MM.1S (cell line): ENCODE data around the gene PRMT7.
A peak's percentile ranks its signal among the peaks of the same experiment; 100 is the strongest.

Source experiments
- DNase-seq: peaks from one replicate; pipeline ENCODE4 v3.0.0-alpha.2; 2015
- H2AFZ ChIP-seq: fragments of 300-600 bp; sonication (generic); 2 replicates; pipeline ENCODE4 v1.6.0; 2016; ENCODE audit warnings: antibody characterized with exemption, low read length
- H3F3A ChIP-seq: fragments of 300-600 bp; sonication (generic); 2 replicates; pipeline ENCODE4 v1.6.1; 2016; ENCODE audit warnings: mild to moderate bottlenecking, antibody characterized with exemption, low read length, moderate library complexity, mixed read lengths; ENCODE audit not compliant: insufficient read depth
- H3K27ac ChIP-seq: fragments of 300-600 bp; sonication (generic); 2 replicates; pipeline ENCODE4 v1.5.1; 2016; ENCODE audit warnings: mild to moderate bottlenecking, low read length
- H3K27me3 ChIP-seq: fragments of 300-600 bp; sonication (generic); replicated peaks from 2 replicates; pipeline ENCODE4 v1.6.0; 2016; ENCODE audit warnings: low read length; ENCODE audit not compliant: insufficient read depth
- H3K36me3 ChIP-seq: fragments of 300-600 bp; sonication (generic); replicated peaks from 2 replicates; pipeline ENCODE4 v1.6.1; 2016; ENCODE audit warnings: mild to moderate bottlenecking, low read length, mixed read lengths; ENCODE audit not compliant: insufficient read depth
- H3K4me1 ChIP-seq: fragments of 300-600 bp; sonication (generic); 2 replicates; pipeline ENCODE4 v1.6.1; 2016; ENCODE audit warnings: low read length, mixed read lengths
- H3K4me2 ChIP-seq: fragments of 300-600 bp; sonication (generic); 2 replicates; pipeline ENCODE4 v1.6.0; 2016; ENCODE audit warnings: low read depth, low read length
- H3K4me3 ChIP-seq: fragments of 300-600 bp; sonication (generic); 2 replicates; pipeline ENCODE4 v1.5.1; 2016; ENCODE audit warnings: low read length, mixed read lengths
- H3K79me2 ChIP-seq: fragments of 300-600 bp; sonication (generic); 2 replicates; pipeline ENCODE4 v1.6.1; 2016; ENCODE audit warnings: mixed run types, low read length, mixed read lengths
- H3K9ac ChIP-seq: fragments of 300-600 bp; sonication (generic); 2 replicates; pipeline ENCODE4 v1.6.1; 2016; ENCODE audit warnings: low read length, mixed read lengths
- H3K9me2 ChIP-seq: fragments of 300-600 bp; sonication (generic); replicated peaks from 2 replicates; pipeline ENCODE4 v1.6.1; 2016; ENCODE audit warnings: mild to moderate bottlenecking, low read length, mixed read lengths; ENCODE audit not compliant: insufficient read depth
- H3K9me3 ChIP-seq: fragments of 300-600 bp; sonication (generic); replicated peaks from 2 replicates; pipeline ENCODE4 v1.6.1; 2016; ENCODE audit warnings: mild to moderate bottlenecking, low read length, mixed read lengths; ENCODE audit not compliant: insufficient read depth
- H4K20me1 ChIP-seq: fragments of 300-600 bp; sonication (generic); 2 replicates; pipeline ENCODE4 v1.6.1; 2016; ENCODE audit warnings: mild to moderate bottlenecking, low read length, moderate library complexity, mixed read lengths; ENCODE audit not compliant: insufficient read depth
- EZH2 ChIP-seq: fragments of 300-600 bp; sonication (generic); optimal IDR thresholded peaks from 2 replicates; pipeline ENCODE3; 2017; ENCODE audit warnings: low read depth, mild to moderate bottlenecking, antibody characterized with exemption, low read length, mixed read lengths
- EZH2phosphoT487 ChIP-seq: fragments of 300-600 bp; sonication (generic); IDR thresholded peaks from 2 replicates; pipeline ENCODE4 v1.6.1; 2018; ENCODE audit warnings: antibody characterized with exemption, low read length
- TF ChIP-seq, protein P1 (sequence below): fragments of 300-600 bp; sonication (generic); IDR thresholded peaks from 2 replicates; pipeline ENCODE4 v1.5.1; 2016; ENCODE audit warnings: antibody characterized with exemption, low read length, mixed read lengths

Gene PRMT7

GRCh38 chr16:68395815-68396214, 85.0 kb downstream of the PRMT7 start:
- no peak for TF ChIP-seq EZH2
- TF ChIP-seq, protein P1, sequence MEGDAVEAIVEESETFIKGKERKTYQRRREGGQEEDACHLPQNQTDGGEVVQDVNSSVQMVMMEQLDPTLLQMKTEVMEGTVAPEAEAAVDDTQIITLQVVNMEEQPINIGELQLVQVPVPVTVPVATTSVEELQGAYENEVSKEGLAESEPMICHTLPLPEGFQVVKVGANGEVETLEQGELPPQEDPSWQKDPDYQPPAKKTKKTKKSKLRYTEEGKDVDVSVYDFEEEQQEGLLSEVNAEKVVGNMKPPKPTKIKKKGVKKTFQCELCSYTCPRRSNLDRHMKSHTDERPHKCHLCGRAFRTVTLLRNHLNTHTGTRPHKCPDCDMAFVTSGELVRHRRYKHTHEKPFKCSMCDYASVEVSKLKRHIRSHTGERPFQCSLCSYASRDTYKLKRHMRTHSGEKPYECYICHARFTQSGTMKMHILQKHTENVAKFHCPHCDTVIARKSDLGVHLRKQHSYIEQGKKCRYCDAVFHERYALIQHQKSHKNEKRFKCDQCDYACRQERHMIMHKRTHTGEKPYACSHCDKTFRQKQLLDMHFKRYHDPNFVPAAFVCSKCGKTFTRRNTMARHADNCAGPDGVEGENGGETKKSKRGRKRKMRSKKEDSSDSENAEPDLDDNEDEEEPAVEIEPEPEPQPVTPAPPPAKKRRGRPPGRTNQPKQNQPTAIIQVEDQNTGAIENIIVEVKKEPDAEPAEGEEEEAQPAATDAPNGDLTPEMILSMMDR: no peak
- no peak for TF ChIP-seq EZH2phosphoT487
- H3K9ac ChIP-seq: no peak overlapping the region
- no peaks in the 10 kb centered on the region for H3K36me3 ChIP-seq
- H3F3A ChIP-seq: no peaks in the 10 kb centered on the region
- no peaks in the 10 kb centered on the region for H4K20me1 ChIP-seq
- H3K4me3 ChIP-seq: no peak overlapping the region
- H3K4me2 ChIP-seq: no peak overlapping the region
- no peak overlapping the region for H2AFZ ChIP-seq
- no peaks in the 10 kb centered on the region for H3K9me3 ChIP-seq
- H3K79me2 ChIP-seq: no peaks in the 10 kb centered on the region
- no peak overlapping the region for H3K27ac ChIP-seq
- DNase-seq: no peak
- no peaks in the 10 kb centered on the region for H3K9me2 ChIP-seq
- H3K4me1 ChIP-seq: peaks cover 7% of the 10 kb centered on the region; the same call in 1 of the 2 replicates
- no peaks in the 10 kb centered on the region for H3K27me3 ChIP-seq

DNA sequence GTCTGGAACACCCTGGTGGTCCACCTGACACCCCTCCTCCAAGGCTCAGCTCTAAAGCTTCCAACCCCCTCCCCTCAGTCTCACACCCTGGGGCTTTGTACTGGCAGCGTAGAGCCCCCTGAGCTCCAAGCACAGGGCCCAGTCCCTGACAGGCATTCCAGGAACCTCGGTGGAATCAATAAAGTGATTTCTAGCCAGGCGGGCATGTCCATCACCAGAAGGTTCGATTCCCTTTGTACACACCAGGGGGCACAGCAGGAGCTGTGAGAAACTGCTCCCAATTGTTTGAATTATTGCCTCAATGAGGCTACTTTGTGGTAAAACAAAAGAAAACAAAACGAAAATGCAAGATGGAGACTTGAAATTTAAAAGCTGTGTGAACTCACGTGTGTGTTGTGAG, 85.7 kb downstream of the PRMT7 start:
- H3K27me3 ChIP-seq: no peaks in the 10 kb centered on the region
- H3K27ac ChIP-seq: no peak overlapping the region
- peak; percentile 47 for DNase-seq
- no peaks in the 10 kb centered on the region for H3K36me3 ChIP-seq
- no peaks in the 10 kb centered on the region for H3K9me2 ChIP-seq
- H3K4me2 ChIP-seq: no peak overlapping the region
- no peaks in the 10 kb centered on the region for H3K9me3 ChIP-seq
- H3F3A ChIP-seq: no peaks in the 10 kb centered on the region
- H3K9ac ChIP-seq: no peak overlapping the region
- H3K4me1 ChIP-seq: peaks cover 7% of the 10 kb centered on the region; the same call in 1 of the 2 replicates
- no peak overlapping the region for H3K4me3 ChIP-seq
- TF ChIP-seq EZH2: no peak
- no peak for TF ChIP-seq EZH2phosphoT487
- TF ChIP-seq, protein P1: peak; percentile 69
- H3K79me2 ChIP-seq: no peaks in the 10 kb centered on the region
- H2AFZ ChIP-seq: no peak overlapping the region; the same call in 1 of the 2 replicates
- no peaks in the 10 kb centered on the region for H4K20me1 ChIP-seq

GRCh38 chr16:68397710-68398201, 86.9 kb downstream of the PRMT7 start:
- H3K9me3 ChIP-seq: no peaks in the 10 kb centered on the region
- TF ChIP-seq EZH2 (no peak), EZH2phosphoT487 (no peak)
- no peaks in the 10 kb centered on the region for H3K36me3 ChIP-seq
- no peak for DNase-seq
- no peak overlapping the region for H3K9ac ChIP-seq
- H3K4me2 ChIP-seq: no peak overlapping the region
- H4K20me1 ChIP-seq: no peaks in the 10 kb centered on the region
- no peak overlapping the region for H3K4me3 ChIP-seq
- H2AFZ ChIP-seq: no peak overlapping the region
- H3K4me1 ChIP-seq: peaks cover 7% of the 10 kb centered on the region; the same call in 1 of the 2 replicates
- H3K79me2 ChIP-seq: no peaks in the 10 kb centered on the region
- H3K9me2 ChIP-seq: no peaks in the 10 kb centered on the region
- no peak overlapping the region for H3K27ac ChIP-seq
- H3K27me3 ChIP-seq: no peaks in the 10 kb centered on the region
- no peaks in the 10 kb centered on the region for H3F3A ChIP-seq

GRCh38 chr16:68399456-68399855, 88.6 kb downstream of the PRMT7 start:
- no peaks in the 10 kb centered on the region for H3K79me2 ChIP-seq
- H3K36me3 ChIP-seq: no peaks in the 10 kb centered on the region
- H2AFZ ChIP-seq: no peak overlapping the region
- TF ChIP-seq, protein P1: no peak
- TF ChIP-seq EZH2: no peak
- no peaks in the 10 kb centered on the region for H3K9me3 ChIP-seq
- H3K4me3 ChIP-seq: no peak overlapping the region
- no peaks in the 10 kb centered on the region for H3K9me2 ChIP-seq
- H4K20me1 ChIP-seq: no peaks in the 10 kb centered on the region
- H3K4me1 ChIP-seq: peaks cover 7% of the 10 kb centered on the region; the same call in 1 of the 2 replicates
- no peaks in the 10 kb centered on the region for H3K27me3 ChIP-seq
- H3K9ac ChIP-seq: no peak overlapping the region
- H3K4me2 ChIP-seq: no peak overlapping the region
- H3K27ac ChIP-seq: no peak overlapping the region
- H3F3A ChIP-seq: no peaks in the 10 kb centered on the region
- no peak for DNase-seq
